HG02678 (cell line): ENCODE measurements around the gene SLX4IP.

Experiments
- ATAC-seq: cut with Tn5 transposase; IDR thresholded peaks from one replicate; pipeline ENCODE4 v1.9.1; 2021; ENCODE audit warnings: mild to moderate bottlenecking, moderate library complexity; ENCODE audit not compliant: unreplicated experiment

Gene SLX4IP

DNA sequence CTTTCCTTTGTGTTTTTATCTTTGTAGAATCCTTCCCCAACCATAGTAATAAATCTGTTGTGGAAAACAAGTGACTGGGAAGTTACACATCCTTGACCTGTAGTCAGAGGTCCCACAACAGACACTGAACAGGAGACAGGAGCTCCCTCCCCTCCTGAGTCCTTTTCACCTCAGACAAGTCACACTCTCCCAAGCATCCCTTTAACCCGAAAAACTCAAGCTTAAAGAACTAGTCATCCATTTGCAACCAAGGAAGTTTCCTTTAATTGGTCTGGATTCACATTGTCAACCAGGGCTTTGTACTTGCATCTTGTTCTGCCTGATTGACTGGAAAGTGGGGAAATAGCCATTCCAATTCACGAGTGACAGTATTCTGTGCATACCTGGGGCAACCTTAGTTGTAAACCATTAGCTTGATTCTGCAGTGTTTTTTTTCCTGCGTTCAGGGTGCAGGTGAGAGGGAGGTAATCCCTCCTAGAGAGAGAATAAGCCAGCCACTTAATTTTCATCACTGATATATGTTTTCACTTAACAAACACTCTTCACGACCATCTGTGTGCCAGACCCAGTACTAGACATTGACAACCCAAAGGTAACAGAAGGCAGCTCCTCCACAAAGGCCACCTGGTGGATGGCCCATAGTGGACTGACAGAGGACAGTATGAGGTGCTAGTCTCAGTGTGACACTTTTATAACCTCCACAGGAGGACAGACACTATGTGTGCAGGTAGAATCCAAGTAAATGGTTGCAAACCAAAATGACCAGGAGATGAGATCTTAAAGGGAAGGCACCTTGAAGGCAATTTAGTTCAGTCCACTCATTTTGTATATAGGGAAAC is 112.4 kb downstream of the SLX4IP start:
- ATAC-seq = no peak

DNA sequence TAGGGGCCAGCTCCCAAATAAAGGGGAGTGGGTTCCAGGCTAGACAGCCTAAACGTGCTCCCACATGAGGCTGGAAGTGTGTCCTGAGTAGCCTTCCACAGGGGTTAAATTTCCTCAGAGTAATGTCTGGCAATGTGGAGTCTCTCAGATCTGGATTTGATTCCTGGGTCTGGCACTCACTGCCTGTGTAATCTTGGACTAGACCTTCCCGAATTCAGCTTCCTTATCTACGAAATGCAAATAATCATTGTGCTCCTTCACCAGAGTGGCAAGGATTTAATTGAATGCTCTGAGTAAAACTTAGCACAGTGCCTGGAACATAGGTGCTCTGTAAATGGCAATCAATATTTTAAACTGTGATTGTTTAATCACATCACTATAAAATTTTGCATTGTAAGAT is 114.4 kb downstream of the SLX4IP start:
- no peak for ATAC-seq

DNA sequence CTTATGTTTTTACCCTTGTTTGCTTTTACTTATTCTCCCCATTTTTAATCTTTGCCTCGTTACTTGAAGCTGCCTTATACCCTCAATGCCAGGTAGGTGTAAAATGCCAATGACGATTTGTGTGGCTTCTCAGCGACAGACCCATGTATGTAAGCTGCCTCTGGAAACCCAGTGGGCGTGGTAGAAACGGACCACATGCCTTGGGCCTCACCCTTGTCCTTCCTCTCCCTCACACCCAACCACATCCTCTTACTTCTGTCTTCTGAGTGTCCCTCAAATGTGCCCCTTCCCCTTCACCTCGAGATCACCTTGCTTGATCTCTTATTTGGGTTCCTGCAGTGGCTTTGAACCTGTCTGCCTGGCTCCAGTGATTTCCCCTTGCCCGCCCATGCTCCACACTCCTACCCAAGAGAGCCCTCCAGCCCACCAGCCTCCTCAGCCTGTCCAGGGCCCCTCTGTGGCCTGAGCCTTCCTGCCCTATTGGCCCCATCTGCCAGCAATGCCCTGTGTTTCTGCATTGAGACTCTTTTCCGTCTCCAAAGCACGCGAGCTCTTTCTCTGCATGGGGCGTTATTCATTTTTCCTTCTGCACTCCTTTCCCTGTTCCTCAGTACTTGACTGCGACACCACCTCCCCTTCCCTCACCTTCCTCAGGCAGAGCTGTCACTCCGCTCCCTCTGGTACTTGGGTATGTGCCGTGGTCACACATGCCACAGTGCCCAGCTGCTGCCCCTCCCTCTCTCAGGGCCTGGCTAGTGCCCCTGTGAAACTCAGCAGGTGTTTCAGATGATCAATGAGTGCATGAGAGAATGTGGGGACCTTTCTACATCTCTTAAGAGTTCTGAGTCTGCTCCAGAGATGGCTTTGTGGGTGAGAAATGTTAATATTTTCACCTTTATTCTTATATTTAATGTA is 115.4 kb downstream of the SLX4IP start:
- ATAC-seq = no peak

- peak; percentile 72 for ATAC-seq
Measured at GRCh38 chr20:10551732-10552724, 116.9 kb downstream of the SLX4IP start.

DNA sequence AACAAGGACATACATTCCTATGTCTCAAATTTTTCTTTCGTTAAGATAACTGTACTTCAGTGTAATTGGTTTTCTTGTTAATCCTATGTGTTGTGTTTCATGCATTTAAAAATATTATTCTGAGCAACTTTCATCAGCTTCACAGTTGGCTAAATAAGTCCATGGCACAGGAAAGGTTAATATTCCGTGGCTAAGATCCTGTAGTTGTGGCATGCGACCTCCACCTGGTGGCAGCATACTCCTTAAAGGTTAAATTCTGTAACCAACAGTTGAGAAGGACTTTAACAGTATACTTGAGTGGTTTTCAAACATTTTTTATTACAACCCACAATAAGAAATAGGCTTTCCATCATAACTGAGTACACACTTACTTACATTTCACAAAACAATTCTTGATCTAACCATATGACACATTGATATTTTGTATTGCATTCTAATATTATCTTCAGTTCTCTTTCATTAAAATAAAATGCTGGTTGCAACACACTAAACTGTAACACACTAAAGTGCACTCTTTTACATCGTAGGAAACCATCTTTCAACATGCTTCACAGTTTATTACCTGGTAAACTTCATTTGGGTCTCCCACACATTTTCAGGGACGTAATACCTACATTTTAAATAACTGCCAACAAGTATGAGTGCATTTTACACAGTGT is 118.3 kb downstream of the SLX4IP start:
- ATAC-seq = peak; percentile 48

DNA sequence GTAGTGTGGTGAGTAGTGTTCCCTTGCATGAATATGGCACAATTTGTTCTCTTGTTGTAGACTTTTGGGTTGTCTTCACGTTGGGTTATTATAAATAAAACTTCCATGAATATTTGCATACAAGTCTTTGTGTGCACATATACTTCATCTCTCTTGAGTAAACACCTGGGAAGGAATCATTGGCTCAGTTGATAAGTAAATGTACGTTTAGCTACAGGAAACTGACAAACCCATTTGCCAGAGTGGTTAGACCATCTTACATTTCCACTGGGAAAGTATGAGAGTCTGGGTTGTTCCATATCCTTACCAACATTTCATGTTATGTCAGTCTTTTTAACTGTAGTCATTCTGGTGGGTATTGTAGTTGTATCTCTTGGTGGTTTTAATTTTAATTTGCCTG is 119.2 kb downstream of the SLX4IP start:
- no peak for ATAC-seq

DNA sequence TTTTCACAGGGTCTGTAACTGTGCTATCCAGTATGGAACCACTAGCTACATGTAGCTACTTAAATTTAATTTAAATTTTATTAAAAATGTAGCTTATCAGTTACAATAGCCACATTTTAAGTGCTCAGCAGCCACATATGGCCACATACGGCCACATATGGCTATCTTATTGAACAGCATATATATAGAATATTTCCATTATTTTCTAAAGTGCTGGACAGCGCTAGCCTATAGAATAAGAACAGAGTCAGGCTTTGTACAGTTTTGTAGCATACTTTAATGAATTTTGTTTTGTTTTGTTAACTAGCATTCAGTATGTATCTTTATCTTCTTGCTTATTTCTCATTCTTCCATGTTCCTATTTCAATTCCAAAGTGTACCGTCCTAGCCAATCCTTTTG is 120.3 kb downstream of the SLX4IP start:
- no peak for ATAC-seq

- no peak for ATAC-seq
Measured at GRCh38 chr20:10555865-10556308, 120.8 kb downstream of the SLX4IP start.

- no peak for ATAC-seq
Measured at GRCh38 chr20:10556519-10557083, 121.5 kb downstream of the SLX4IP start.

- ATAC-seq = no peak
Measured at GRCh38 chr20:10557685-10558084, 122.6 kb downstream of the SLX4IP start.

DNA sequence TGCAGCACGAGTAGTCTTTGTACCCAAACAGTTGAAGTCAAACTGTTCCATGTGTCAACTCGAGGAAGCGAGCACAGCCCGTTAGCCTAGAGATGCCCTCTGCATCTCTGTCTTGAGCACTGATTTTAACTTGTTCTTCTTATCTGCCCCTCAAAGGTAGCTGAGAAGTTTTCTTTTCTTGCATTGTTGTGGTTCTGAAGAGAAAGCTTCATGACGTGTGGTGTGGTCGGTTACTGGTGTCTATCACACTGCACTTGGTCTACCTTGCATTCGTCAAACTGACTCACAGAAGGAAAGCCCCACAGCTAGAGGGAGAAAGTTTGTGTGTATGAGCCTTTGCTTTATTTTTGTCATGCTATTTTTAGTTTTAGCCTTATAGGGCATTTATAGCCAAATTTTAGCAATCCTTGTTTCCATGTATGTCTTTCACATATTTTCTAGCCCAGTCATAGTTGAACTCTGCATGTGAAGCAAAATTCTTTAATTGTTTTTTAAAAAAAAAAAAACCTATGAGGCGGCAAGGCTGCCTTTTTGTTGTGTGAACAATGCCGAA is 123.6 kb downstream of the SLX4IP start:
- peak; percentile 92 for ATAC-seq

DNA sequence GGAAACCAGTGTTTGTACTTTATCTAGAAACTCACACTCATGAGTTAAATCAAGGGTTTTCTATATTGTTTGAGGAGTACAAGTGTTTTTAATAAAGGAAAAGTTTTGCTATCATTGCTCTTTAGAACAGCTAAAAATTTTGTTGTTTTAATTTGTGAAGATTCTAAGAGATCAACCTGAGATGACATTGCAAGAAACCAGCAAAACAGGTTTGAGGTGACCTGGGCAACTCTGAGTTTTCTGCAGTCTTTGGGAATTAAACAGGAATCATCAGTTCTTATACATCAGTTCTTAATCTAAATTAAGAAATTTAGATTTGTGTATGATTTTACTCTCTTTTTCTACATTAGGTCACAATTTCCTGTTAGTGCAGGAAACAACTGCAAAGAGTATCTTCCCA is 124.2 kb downstream of the SLX4IP start:
- no peak for ATAC-seq

DNA sequence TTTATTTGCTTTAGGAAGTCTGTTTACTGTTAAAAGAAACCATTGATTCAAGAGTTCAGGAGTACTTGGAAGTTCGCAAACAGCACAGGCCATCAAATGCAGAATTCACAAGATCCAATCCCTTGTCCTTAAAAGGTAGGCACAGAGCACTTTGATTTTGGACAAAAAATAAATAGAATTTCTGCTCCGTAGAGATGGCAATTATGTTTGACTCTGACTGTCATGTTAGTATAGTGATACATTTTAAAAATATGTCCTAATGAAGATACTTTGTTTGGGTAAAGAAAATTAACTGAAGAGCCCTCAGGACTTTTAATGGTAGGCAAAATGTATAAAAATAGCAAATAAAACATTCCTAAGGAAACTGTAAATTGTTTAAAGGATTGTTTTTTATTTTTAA is 125.6 kb downstream of the SLX4IP start:
- no peak for ATAC-seq

DNA sequence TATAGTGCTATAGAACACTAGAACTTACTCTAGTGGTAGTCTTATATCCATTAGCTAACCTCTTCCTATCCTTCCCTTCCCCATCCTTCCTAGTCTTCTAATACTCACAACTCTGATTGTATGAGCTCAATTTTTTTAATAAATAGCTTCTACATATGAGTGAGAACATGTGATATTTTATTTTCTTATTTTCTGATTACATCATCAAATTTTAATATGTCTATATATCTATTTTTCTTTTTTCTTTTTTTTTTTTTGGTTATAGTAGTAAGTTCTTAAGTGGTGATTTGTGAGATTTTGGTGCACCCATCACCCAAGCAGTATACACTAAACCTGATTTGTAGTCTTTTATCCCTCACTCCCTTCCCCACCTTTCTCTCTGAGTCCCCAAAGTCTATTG is 126.2 kb downstream of the SLX4IP start:
- no peak for ATAC-seq

- no peak for ATAC-seq
Measured at GRCh38 chr20:10562899-10563298, 127.8 kb downstream of the SLX4IP start.

- ATAC-seq = no peak
Measured at GRCh38 chr20:10563935-10564492, 128.9 kb downstream of the SLX4IP start.

- no peak for ATAC-seq
Measured at GRCh38 chr20:10565191-10565921, 130.3 kb downstream of the SLX4IP start.
